ENCODE results near the gene ALDH7A1. TPM values are rescaled to one million over a fixed set of nuclear protein-coding genes. Genes with fewer than 3 reads are reported as not detected.

Gene ALDH7A1
- total RNA-seq (2.4 and 3.3 TPM in 2 replicates), polyA plus RNA-seq (0.78 and 1.3 TPM in 2 replicates), polyA minus RNA-seq (0.77 and 1.2 TPM in 2 replicates)
- total RNA-seq (2013): 1.1 TPM

- Mint-ChIP-seq H3K4me1 (peaks cover 12% of the 10 kb centered on the region), H3K27me3 (peaks cover 11% of the 10 kb centered on the region), H3K9me3 (ENCODE audit: insufficient read depth) (no peaks in the 10 kb centered on the region), H3K27ac (no peak within 1 kb of the TSS), H3K4me3 (peak within 1 kb of the TSS; percentile 94)
- Histone ChIP-seq H3K4me2 (replicated peaks; ENCODE audit: low read depth, low read length, poor library complexity, severe bottlenecking) (peak within 1 kb of the TSS; percentile 95), H4K20me1 (ENCODE audit: control insufficient read depth, insufficient read depth, low read length, poor library complexity, severe bottlenecking) (no peaks in the 10 kb centered on the region), H3K4me1 (ENCODE audit: control insufficient read depth in 2 of 2, insufficient read depth in 2 of 2, low read length in 2 of 2) (peaks cover 5 to 14% of the 10 kb centered on the region in 2 donors), H2AFZ (ENCODE audit: insufficient read depth, low read depth, low read length, poor library complexity, severe bottlenecking) (peak within 1 kb of the TSS; percentile 97), H3K36me3 (replicated peaks in 1 of 2; ENCODE audit: control extremely low read depth in 1 of 2, control insufficient read depth in 1 of 2, extremely low read depth in 1 of 2, insufficient read depth in 2 of 2, low read length in 1 of 2) (no peaks in the 10 kb centered on the region), H3K9me3 (ENCODE audit: control extremely low read depth in 1 of 3, control insufficient read depth in 2 of 3, insufficient read depth in 1 of 3, low read length in 2 of 3) (peaks cover 0 to under 1% (median 0%) of the 10 kb centered on the region in 3 donors), H3K9ac (ENCODE audit: low read length) (peak within 1 kb of the TSS; percentile 74), H3K27ac (ENCODE audit: low read length in 2 of 2) (peak within 1 kb of the TSS in 1 of 2 donors; percentile 33), H3K79me2 (ENCODE audit: control insufficient read depth, insufficient read depth, low read length) (no peaks in the 10 kb centered on the region), H3K27me3 (replicated peaks in 1 of 4; ENCODE audit: control extremely low read depth in 1 of 4, control insufficient read depth in 3 of 4, insufficient read depth in 4 of 4, low read length in 3 of 4) (no peaks in the 10 kb centered on the region), H3K4me3 (ENCODE audit: control extremely low read depth in 1 of 5, extremely low read depth in 1 of 5, insufficient read depth in 1 of 5, low read depth in 2 of 5, low read length in 4 of 5) (peak within 1 kb of the TSS; percentile 44 to 67 (median 62))
- no peak for TF ChIP-seq EZH2 (IDR thresholded peaks at IDR 0.05; ENCODE audit: borderline replicate concordance, insufficient read depth, low read depth, low read length, poor library complexity, severe bottlenecking)
- no peak for TF ChIP-seq CTCF (IDR thresholded peaks at IDR 0.05)
- CTCF ChIA-PET: interaction anchor here (1.4 to 1.9 kb wide), 2 partner anchors 9 to 256 kb away, joined by 4 to 9 read pairs; no protein-coding TSS in a partner anchor
- peak; percentile 84 for ATAC-seq (ENCODE audit: low read depth)
- WGBS (ENCODE audit: insufficient coverage): 4% methylated on average over 34 of the region's 44 CpGs
- intact Hi-C loops (cut with micrococcal nuclease): loop anchor here (1.0 kb wide), 1 partner anchor 183 kb away; no protein-coding TSS in a partner anchor
- DNase-seq: peak; percentile 61
- POLR2A ChIA-PET: interaction anchor here (0.6 kb wide), 1 partner anchor 44 kb away, joined by 3 read pairs; no protein-coding TSS in a partner anchor
These were observed at the start of gene ALDH7A1 for GRCh38 chr5:126594748-126595485. Gene ALDH7A1 (minus strand): TSS chr5:126595219. CDS start chr5:126595198, 21 bp downstream.

DNA sequence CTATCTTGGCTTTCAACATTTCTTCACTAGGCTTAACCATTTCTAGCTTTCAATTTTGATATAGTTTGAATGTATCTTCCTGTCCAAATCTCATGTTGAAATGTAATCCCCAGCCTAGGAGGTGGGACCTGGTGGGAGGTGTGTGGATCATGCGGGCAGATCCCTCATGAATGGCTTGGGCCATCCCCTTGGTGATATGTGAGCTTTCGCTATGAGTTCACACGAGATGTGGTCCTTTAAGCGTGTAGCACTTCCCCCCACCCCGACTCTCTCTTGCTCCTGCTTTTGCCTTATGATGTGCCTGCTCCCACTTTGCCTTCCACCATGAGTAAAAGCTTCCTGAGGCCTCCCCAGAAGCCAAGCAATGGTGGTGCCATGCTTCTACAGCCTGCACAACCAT lies 46.4 kb upstream of the ALDH7A1 start:
- no peak overlapping the region for H3K4me3 ChIP-seq (ENCODE audit: control extremely low read depth in 1 of 5, extremely low read depth in 1 of 5, insufficient read depth in 1 of 5, low read depth in 2 of 5, low read length in 4 of 5)
- CTCF ChIA-PET: interaction anchor here (0.6 kb wide), 1 partner anchor 1532 kb away, joined by 3 read pairs; no protein-coding TSS in a partner anchor
- Mint-ChIP-seq H3K9me3 (ENCODE audit: insufficient read depth) (peaks cover 4% of the 10 kb centered on the region), H3K27ac (no peak overlapping the region), H3K4me3 (no peak overlapping the region), H3K4me1 (peaks cover 2% of the 10 kb centered on the region), H3K27me3 (no peaks in the 10 kb centered on the region)
- no peaks in the 10 kb centered on the region for H3K4me1 ChIP-seq (ENCODE audit: control insufficient read depth in 2 of 2, insufficient read depth in 2 of 2, low read length in 2 of 2)
- no peak overlapping the region for H3K27ac ChIP-seq (ENCODE audit: low read length in 2 of 2)
- POLR2A ChIA-PET: no interaction called here
- no peak overlapping the region for H3K9ac ChIP-seq (ENCODE audit: low read length)
- H3K4me2 ChIP-seq (replicated peaks; ENCODE audit: low read depth, low read length, poor library complexity, severe bottlenecking): no peak overlapping the region
- H3K9me3 ChIP-seq (ENCODE audit: control extremely low read depth in 1 of 3, control insufficient read depth in 2 of 3, insufficient read depth in 1 of 3, low read length in 2 of 3): peaks cover 0 to 12% (median 12%) of the 10 kb centered on the region in 3 donors
- no peaks in the 10 kb centered on the region for H3K27me3 ChIP-seq (replicated peaks in 1 of 4; ENCODE audit: control extremely low read depth in 1 of 4, control insufficient read depth in 3 of 4, insufficient read depth in 4 of 4, low read length in 3 of 4)
- intact Hi-C loops (cut with micrococcal nuclease): no loop called here
- WGBS (ENCODE audit: insufficient coverage): 69% methylated on average over 4 of the region's 5 CpGs
- ATAC-seq (ENCODE audit: low read depth): no peak
- no peaks in the 10 kb centered on the region for H3K79me2 ChIP-seq (ENCODE audit: control insufficient read depth, insufficient read depth, low read length)
- no peaks in the 10 kb centered on the region for H3K36me3 ChIP-seq (replicated peaks in 1 of 2; ENCODE audit: control extremely low read depth in 1 of 2, control insufficient read depth in 1 of 2, extremely low read depth in 1 of 2, insufficient read depth in 2 of 2, low read length in 1 of 2)
- no peak for DNase-seq
- no peaks in the 10 kb centered on the region for H4K20me1 ChIP-seq (ENCODE audit: control insufficient read depth, insufficient read depth, low read length, poor library complexity, severe bottlenecking)
- H2AFZ ChIP-seq (ENCODE audit: insufficient read depth, low read depth, low read length, poor library complexity, severe bottlenecking): no peak overlapping the region
- TF ChIP-seq CTCF (IDR thresholded peaks at IDR 0.05) (no peak), EZH2 (IDR thresholded peaks at IDR 0.05; ENCODE audit: borderline replicate concordance, insufficient read depth, low read depth, low read length, poor library complexity, severe bottlenecking) (no peak)

Measured in B cell (primary cell).